Testis (tissue), 3 donors: Measurements from ENCODE around the gene DDR1. TPM values are rescaled to one million over a fixed set of nuclear protein-coding genes. Genes with fewer than 3 reads are reported as not detected.

Experiments
- DNase-seq: peaks from one replicate; pipeline ENCODE4 v3.0.0-alpha.2; 2019
- H3K27ac ChIP-seq, 2 donors: fragments of 200-600 bp; sonication (generic); one replicate each; pipeline ENCODE4 v1.5.1; 2019
- H3K27me3 ChIP-seq: fragments of 200-600 bp; sonication (generic); one replicate; pipeline ENCODE4 v1.5.1; 2019
- H3K36me3 ChIP-seq: fragments of 200-600 bp; sonication (generic); one replicate; pipeline ENCODE4 v1.5.1; 2017; ENCODE audit warnings: low read depth; ENCODE audit errors: missing control alignments
- H3K4me1 ChIP-seq: fragments of 200-600 bp; sonication (generic); one replicate; pipeline ENCODE4 v1.5.1; 2019
- H3K4me3 ChIP-seq, 2 donors: fragments of 200-600 bp; sonication (generic); one replicate each; pipeline ENCODE4 v1.5.1; 2017 to 2019
- H3K9me3 ChIP-seq: fragments of 200-600 bp; sonication (generic); one replicate; pipeline ENCODE4 v1.5.1; 2017
- POLR2A ChIP-seq: fragments of 450-650 bp; IDR thresholded peaks from one replicate; pipeline ENCODE4 v1.6.1; 2017; ENCODE audit warnings: antibody characterized with exemption, mild to moderate bottlenecking, moderate library complexity
- WGBS, 2 donors: methylation state at CpG; one replicate each; pipeline ENCODE4 v1.1.5; 2018; 5-methylcytosine and 5-hydroxymethylcytosine counted together
- intact Hi-C: fragments of 100-400 bp; cut with DNase I; formaldehyde crosslinking; loops from one replicate; pipeline ENCODE4 v1.15.1; 2023; ENCODE audit warnings: low total_unique reads
- polyA plus RNA-seq: library from polyadenylated mRNA; stranded (reverse); fragments of 350-450 nt; fragmentation: Illumina TruSeq; extraction: RNeasy Lipid Tissue Mini Kit (QIAGEN cat#74804); gene quantifications from one replicate; pipeline ENCODE4 v1.2.3, GENCODE V29; 2014; ENCODE audit warnings: low read depth, low replicate concordance; ENCODE audit not compliant: insufficient read depth
- total RNA-seq, 2 donors: library from RNA; depleted of rRNA; stranded (reverse); fragments of >200 nt; gene quantifications; one replicate each; pipeline ENCODE4 v1.2.3, GENCODE V29; 2016
- TF ChIP-seq, protein P1 (sequence below), 3 experiments: fragments of 450-650 bp in 2 of 3; fragments of 200-600 bp in 1 of 3; sonication (generic) in 1 of 3; IDR thresholded peaks; one replicate each; pipeline ENCODE4 v1.5.1; 2016 to 2019; ENCODE audit warnings: antibody characterized with exemption in 3 of 3, mild to moderate bottlenecking in 2 of 3, moderate library complexity in 1 of 3

Gene DDR1
- total and polyA plus RNA-seq, 3 donors from 2014 or later: 33.8 to 97.6 (median 94.6) TPM

DNA sequence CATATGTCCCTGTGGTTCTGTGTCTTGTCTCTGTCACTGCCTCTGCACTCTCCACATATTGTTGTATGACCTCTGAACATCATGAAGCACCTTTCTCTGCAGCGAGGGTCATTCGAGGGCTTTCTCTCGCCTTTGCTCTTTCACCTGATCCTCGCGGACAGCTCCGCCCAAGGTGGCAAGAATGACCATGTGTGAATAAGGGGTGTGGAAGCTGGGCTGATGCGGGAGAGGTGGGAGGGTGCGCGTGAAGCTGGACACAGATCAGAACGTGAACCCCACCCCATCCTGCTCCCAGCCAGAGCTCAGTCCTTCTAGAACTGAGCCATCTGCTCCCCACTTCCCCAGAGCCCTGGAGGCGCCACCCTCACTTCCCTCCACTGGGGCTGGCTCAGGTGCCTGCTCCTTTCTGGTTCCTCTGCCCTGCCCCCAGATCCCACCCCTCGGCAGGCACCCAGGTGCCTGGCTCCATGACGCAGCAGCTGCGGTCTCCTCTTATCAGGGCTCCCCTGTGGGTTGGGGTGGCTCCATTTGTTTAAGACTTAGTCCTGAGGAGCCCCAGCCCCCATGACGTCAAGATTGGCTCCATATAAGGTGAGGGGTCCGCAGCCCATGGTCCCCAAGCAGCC lies 56.2 kb downstream of the DDR1 start, which contains the start of gene MUCL3:
TSS of gene MUCL3 (plus strand) at position 613 of the 626 bp plus-strand sequence. CDS start 27 bp downstream, outside the sequence.
- no peaks in the 10 kb centered on the region for H3K9me3 ChIP-seq
- 77 to 82% methylated on average over 13 to 16 of the region's 16 CpGs for WGBS, 2 donors

DNA sequence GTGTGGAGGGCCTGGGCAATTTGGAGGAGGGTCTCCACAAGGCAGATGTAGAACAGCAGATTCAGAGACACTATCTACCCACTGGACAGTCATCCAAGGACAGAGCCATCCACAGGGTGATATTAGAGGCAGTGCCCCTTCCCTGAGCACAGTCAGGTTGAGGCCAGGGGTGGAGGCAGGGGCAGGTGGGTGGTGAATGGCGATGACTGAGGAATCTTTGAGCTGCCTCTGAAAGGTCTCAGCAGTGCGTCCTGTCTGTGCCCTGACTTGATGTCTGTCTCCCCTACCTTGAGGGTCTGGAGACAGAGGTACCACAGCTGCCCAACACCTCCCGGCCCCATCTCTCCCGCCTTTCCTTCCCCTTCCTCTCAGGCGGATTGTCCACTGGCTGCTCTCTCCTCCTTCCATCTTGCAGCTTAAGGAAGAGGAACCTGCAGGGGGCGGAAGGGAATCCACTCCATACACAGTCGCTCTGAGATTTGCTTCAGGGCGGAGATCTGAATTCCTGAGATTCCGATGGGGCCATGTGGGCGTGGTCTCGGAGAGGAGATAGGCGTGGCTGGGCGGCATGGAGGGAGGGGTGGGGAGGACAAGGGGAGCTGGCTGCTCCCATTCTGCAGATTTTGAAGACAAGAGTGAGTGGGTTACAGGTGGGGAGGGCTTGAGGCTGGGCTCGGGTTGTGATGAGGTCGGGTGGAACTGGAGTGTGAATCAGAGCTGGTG lies 58.2 kb downstream of the DDR1 start:
- H3K27me3 ChIP-seq: no peaks in the 10 kb centered on the region
- TF ChIP-seq, protein P1, sequence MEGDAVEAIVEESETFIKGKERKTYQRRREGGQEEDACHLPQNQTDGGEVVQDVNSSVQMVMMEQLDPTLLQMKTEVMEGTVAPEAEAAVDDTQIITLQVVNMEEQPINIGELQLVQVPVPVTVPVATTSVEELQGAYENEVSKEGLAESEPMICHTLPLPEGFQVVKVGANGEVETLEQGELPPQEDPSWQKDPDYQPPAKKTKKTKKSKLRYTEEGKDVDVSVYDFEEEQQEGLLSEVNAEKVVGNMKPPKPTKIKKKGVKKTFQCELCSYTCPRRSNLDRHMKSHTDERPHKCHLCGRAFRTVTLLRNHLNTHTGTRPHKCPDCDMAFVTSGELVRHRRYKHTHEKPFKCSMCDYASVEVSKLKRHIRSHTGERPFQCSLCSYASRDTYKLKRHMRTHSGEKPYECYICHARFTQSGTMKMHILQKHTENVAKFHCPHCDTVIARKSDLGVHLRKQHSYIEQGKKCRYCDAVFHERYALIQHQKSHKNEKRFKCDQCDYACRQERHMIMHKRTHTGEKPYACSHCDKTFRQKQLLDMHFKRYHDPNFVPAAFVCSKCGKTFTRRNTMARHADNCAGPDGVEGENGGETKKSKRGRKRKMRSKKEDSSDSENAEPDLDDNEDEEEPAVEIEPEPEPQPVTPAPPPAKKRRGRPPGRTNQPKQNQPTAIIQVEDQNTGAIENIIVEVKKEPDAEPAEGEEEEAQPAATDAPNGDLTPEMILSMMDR (IDR thresholded peaks at IDR 0.05): peak in 2 of 3 experiments; percentile 25 to 44
- TF ChIP-seq POLR2A: no peak
- H3K9me3 ChIP-seq: no peaks in the 10 kb centered on the region
- intact Hi-C loops: no loop called here
- WGBS, 2 donors: 12 to 13% methylated on average over 14 to 15 of the region's 15 CpGs
- H3K27ac ChIP-seq: no peak overlapping the region
- DNase-seq: peak; percentile 89
- H3K4me3 ChIP-seq: no peak overlapping the region
- H3K36me3 ChIP-seq: no peaks in the 10 kb centered on the region
- no peaks in the 10 kb centered on the region for H3K4me1 ChIP-seq

More for the DNA sequence above, 56.2 kb downstream of the DDR1 start, which contains the start of gene MUCL3:
- Histone ChIP-seq H3K27me3 (no peaks in the 10 kb centered on the region), H3K4me1 (no peaks in the 10 kb centered on the region), H3K27ac (no peak within 1 kb of the TSS), H3K4me3 (no peak within 1 kb of the TSS), H3K36me3 (no peaks in the 10 kb centered on the region)
- intact Hi-C loops: no loop called here
- no peak for DNase-seq
- TF ChIP-seq, protein P1 (IDR thresholded peaks at IDR 0.05): no peak
- no peak for TF ChIP-seq POLR2A

DNA sequence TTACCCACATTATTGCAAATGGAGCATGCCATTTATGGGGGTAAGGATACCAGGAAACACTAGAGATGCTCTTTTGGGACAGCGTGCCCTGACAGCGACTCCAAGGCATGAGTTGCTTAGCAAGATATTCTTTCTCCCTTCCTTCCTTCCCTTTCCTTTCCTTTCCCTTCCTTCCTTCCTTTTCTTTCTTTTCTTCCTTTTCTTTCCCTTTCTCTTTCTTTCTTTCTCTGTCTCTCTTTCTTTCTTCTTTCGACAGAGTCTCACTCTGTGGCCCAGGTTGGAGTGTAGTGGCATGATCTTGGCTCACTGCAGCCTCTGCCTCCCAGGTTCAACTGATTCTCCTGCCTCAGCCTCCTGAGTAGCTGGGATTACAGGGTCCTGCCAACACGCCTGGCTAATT lies 59.7 kb downstream of the DDR1 start:
- 93% methylated on average over 4 of the region's 4 CpGs for WGBS, 2 donors
- Histone ChIP-seq H3K9me3 (no peaks in the 10 kb centered on the region), H3K27me3 (no peaks in the 10 kb centered on the region), H3K27ac (no peak overlapping the region), H3K4me3 (no peak overlapping the region), H3K4me1 (no peaks in the 10 kb centered on the region), H3K36me3 (no peaks in the 10 kb centered on the region)
- DNase-seq: no peak
- intact Hi-C loops: no loop called here
- TF ChIP-seq POLR2A: no peak
- TF ChIP-seq, protein P1 (IDR thresholded peaks at IDR 0.05): no peak

DNA sequence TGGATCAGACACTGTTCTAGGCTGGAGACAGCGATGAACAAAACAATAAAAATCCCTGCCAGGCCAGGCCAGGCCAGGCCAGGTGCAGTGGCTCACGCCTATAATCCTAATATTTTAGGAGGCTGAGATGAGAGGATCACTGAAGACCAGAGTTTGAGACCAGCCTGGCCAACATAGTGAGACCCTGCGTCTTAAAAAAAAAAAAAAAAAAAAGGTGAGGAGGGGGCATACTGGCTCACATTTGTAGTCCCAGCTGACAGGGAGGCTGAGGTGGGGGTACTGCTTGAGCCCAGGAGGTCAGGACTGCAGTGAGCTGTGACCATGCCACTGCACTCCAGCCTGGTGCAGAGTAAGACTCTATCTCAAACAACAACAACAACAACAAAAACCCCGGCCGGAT lies 61.0 kb downstream of the DDR1 start:
- H3K9me3 ChIP-seq: no peaks in the 10 kb centered on the region
- no peaks in the 10 kb centered on the region for H3K27me3 ChIP-seq
- H3K27ac ChIP-seq: no peak overlapping the region
- 96 to 97% methylated on average over 5 of the region's 5 CpGs for WGBS, 2 donors
- TF ChIP-seq POLR2A: no peak
- TF ChIP-seq, protein P1 (IDR thresholded peaks at IDR 0.05): no peak
- no peak for DNase-seq
- no peaks in the 10 kb centered on the region for H3K36me3 ChIP-seq
- no peak overlapping the region for H3K4me3 ChIP-seq
- no peaks in the 10 kb centered on the region for H3K4me1 ChIP-seq
- intact Hi-C loops: no loop called here
